ENCODE data around the gene NKAIN1. TPM values are rescaled to one million over a fixed set of nuclear protein-coding genes. Genes with fewer than 3 reads are reported as not detected.

The NKAIN1 gene
- total and polyA plus RNA-seq, 2 of the 13 experiments (the other 11 are each of a cell fraction or from before 2014, with no cell fraction given): 0.29 to 0.40 TPM

- H3K79me2 ChIP-seq (ENCODE audit: insufficient read depth, low read length): no peaks in the 10 kb centered on the region
- no peaks in the 10 kb centered on the region for H3K9me3 ChIP-seq (ENCODE audit: low read length)
- no peak overlapping the region for H3K4me2 ChIP-seq (ENCODE audit: low read depth, low read length)
- H3K36me3 ChIP-seq (replicated peaks in 1 of 2; ENCODE audit: control insufficient read depth in 1 of 2, insufficient read depth in 2 of 2, low read length in 2 of 2): no peaks in the 10 kb centered on the region
- no peak for TF ChIP-seq DNMT3B (CRISPR knock-in tag; conservative IDR thresholded peaks at IDR 0.05)
- TF ChIP-seq NFAT5 (CRISPR knock-in tag; IDR thresholded peaks at IDR 0.05): no peak
- TF ChIP-seq KAT7 (CRISPR knock-in tag; IDR thresholded peaks at IDR 0.05; ENCODE audit: borderline replicate concordance): no peak
- no peak for TF ChIP-seq SRSF1 (optimal IDR thresholded peaks at IDR 0.05; ENCODE audit: low read depth, low read length)
- no peak for TF ChIP-seq NFE2L1 (CRISPR knock-in tag; IDR thresholded peaks at IDR 0.05; ENCODE audit: borderline replicate concordance)
- no peak for TF ChIP-seq ZSCAN5A (CRISPR knock-in tag; IDR thresholded peaks at IDR 0.05; ENCODE audit: borderline replicate concordance)
- TF ChIP-seq ZNF772 (CRISPR knock-in tag; IDR thresholded peaks at IDR 0.05): no peak
- no peak for TF ChIP-seq ZBTB7B (CRISPR knock-in tag; IDR thresholded peaks at IDR 0.05)
- no peak for TF ChIP-seq PREB (CRISPR knock-in tag; IDR thresholded peaks at IDR 0.05)
- no peak for TF ChIP-seq SNAPC5 (CRISPR knock-in tag; IDR thresholded peaks at IDR 0.05; ENCODE audit: borderline replicate concordance)
- TF ChIP-seq NONO (IDR thresholded peaks at IDR 0.05): no peak
- no peak for TF ChIP-seq NONO (CRISPR knock-in tag; conservative IDR thresholded peaks at IDR 0.05)
- no peak for TF ChIP-seq TCF7 (IDR thresholded peaks at IDR 0.05; ENCODE audit: low read depth)
- TF ChIP-seq SMARCC2 (IDR thresholded peaks at IDR 0.05): no peak
- no peak for TF ChIP-seq ONECUT2 (CRISPR knock-in tag; IDR thresholded peaks at IDR 0.05)
- H4K20me1 ChIP-seq (ENCODE audit: insufficient read depth, low read length): no peaks in the 10 kb centered on the region
- DNase-seq (ENCODE audit: low spot score) (no peak), ATAC-seq (no peak), FAIRE-seq (no peak)
- no peak overlapping the region for H3K4me3 ChIP-seq (replicated peaks in 1 of 3; ENCODE audit: insufficient read depth in 1 of 3, low read depth in 2 of 3, low read length in 3 of 3)
- H3K27ac ChIP-seq (ENCODE audit: extremely low read length, insufficient read depth, low read length): no peak overlapping the region
- WGBS (ENCODE audit: low lambda C conversion rate): 32% methylated on average over 4 of the region's 4 CpGs
- H3K4me1 ChIP-seq (ENCODE audit: insufficient read depth, low read length): peaks cover 8% of the 10 kb centered on the region
- BruUV-seq (replicated peaks): no TSS peak
- H3K9ac ChIP-seq (ENCODE audit: insufficient read depth, low read depth, low read length): no peak overlapping the region
- in situ Hi-C loops (cut with HindIII; ENCODE audit: extremely low pct_ligation_motif_present, low pct_unique_long_range_greater_than_20kb) (no loop called here), intact Hi-C loops (cut with micrococcal nuclease; ENCODE audit: unreplicated experiment) (no loop called here)
- peaks cover 10 to 39% of the 10 kb centered on the region in 2 experiments; a peak in 4 of 5 replicates for H3K27me3 ChIP-seq (ENCODE audit: control insufficient read depth in 1 of 2, insufficient read depth in 2 of 2, low read length in 2 of 2)
- H2AFZ ChIP-seq (ENCODE audit: low read length): no peak overlapping the region
- POLR2A ChIA-PET: no interaction called here
- CTCF ChIA-PET (ENCODE audit: low intra/inter-chr PET ratio, low total read pairs): no interaction called here
These were observed 4.8 kb downstream of the NKAIN1 start for GRCh38 chr1:31234870-31235269.

Measured in HepG2 (cell line).